Measurements from ENCODE around the gene CST7.

CST7 gene

GRCh38 chr20:24971376-24972101 is 22.5 kb downstream of the CST7 start:
- TF ChIP-seq CTCF (IDR thresholded peaks at IDR 0.05; ENCODE audit: low read depth, low read length, missing control alignments) = no peak
- H3K27me3 ChIP-seq (replicated peaks) = no peaks in the 10 kb centered on the region
- H3K27ac ChIP-seq = no peak overlapping the region
- DNase-seq = no peak
- H3K36me3 ChIP-seq (replicated peaks) = peaks cover 32% of the 10 kb centered on the region
- no peak overlapping the region for H3K4me3 ChIP-seq (ENCODE audit: low read depth, low read length)
- in situ Hi-C loops (cut with HindIII; ENCODE audit: low pct_ligation_motif_present, low sequenced_read_pairs) = no loop called here

- DNase-seq = no peak
These were observed 23.3 kb downstream of the CST7 start for GRCh38 chr20:24972341-24972740.

DNA sequence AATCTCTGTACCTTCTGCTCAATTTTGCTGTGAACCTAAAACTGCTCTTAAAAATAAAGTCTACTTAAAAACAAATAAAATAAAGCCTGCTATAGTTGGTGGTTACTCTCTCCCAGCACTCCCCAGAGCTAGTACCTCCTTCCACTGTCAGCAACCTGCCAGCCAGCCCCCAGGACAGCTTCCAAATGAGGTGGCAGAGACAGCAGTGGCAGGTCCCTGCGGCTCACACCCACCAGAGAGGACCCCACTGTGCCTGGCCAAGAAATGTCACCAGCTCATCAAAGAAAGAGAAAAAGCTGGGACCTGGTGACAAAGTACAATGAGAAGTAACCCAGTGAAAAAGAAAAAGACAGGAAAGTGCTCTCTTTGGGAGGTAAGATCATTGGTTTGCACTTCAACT is 28.3 kb downstream of the CST7 start:
- Histone ChIP-seq H3K27ac (no peak overlapping the region), H3K27me3 (replicated peaks) (no peaks in the 10 kb centered on the region), H3K36me3 (replicated peaks) (peaks cover 22% of the 10 kb centered on the region), H3K4me3 (ENCODE audit: low read depth, low read length) (no peak overlapping the region)
- in situ Hi-C loops (cut with HindIII; ENCODE audit: low pct_ligation_motif_present, low sequenced_read_pairs) = no loop called here
- DNase-seq = no peak
- no peak for TF ChIP-seq CTCF (IDR thresholded peaks at IDR 0.05; ENCODE audit: low read depth, low read length, missing control alignments)

More at GRCh38 chr20:24972341-24972740, 23.3 kb downstream of the CST7 start:
- no peak for TF ChIP-seq CTCF (IDR thresholded peaks at IDR 0.05; ENCODE audit: low read depth, low read length, missing control alignments)
- peaks cover 28% of the 10 kb centered on the region for H3K36me3 ChIP-seq (replicated peaks)
- no peak overlapping the region for H3K4me3 ChIP-seq (ENCODE audit: low read depth, low read length)
- H3K27me3 ChIP-seq (replicated peaks) = no peaks in the 10 kb centered on the region
- in situ Hi-C loops (cut with HindIII; ENCODE audit: low pct_ligation_motif_present, low sequenced_read_pairs) = no loop called here
- no peak overlapping the region for H3K27ac ChIP-seq

GRCh38 chr20:24977797-24978196 is 28.7 kb downstream of the CST7 start:
- in situ Hi-C loops (cut with HindIII; ENCODE audit: low pct_ligation_motif_present, low sequenced_read_pairs) = no loop called here
- peaks cover 18% of the 10 kb centered on the region for H3K36me3 ChIP-seq (replicated peaks)
- no peak overlapping the region for H3K4me3 ChIP-seq (ENCODE audit: low read depth, low read length)
- H3K27me3 ChIP-seq (replicated peaks) = no peaks in the 10 kb centered on the region
- DNase-seq = no peak
- no peak overlapping the region for H3K27ac ChIP-seq
- no peak for TF ChIP-seq CTCF (IDR thresholded peaks at IDR 0.05; ENCODE audit: low read depth, low read length, missing control alignments)

GRCh38 chr20:24978513-24978912 is 29.4 kb downstream of the CST7 start:
- H3K36me3 ChIP-seq (replicated peaks) = peaks cover 16% of the 10 kb centered on the region
- H3K4me3 ChIP-seq (ENCODE audit: low read depth, low read length) = no peak overlapping the region
- TF ChIP-seq CTCF (IDR thresholded peaks at IDR 0.05; ENCODE audit: low read depth, low read length, missing control alignments) = no peak
- H3K27me3 ChIP-seq (replicated peaks) = no peaks in the 10 kb centered on the region
- in situ Hi-C loops (cut with HindIII; ENCODE audit: low pct_ligation_motif_present, low sequenced_read_pairs) = no loop called here
- no peak for DNase-seq
- H3K27ac ChIP-seq = no peak overlapping the region

Data from brain microvascular endothelial cell (primary cell).